Small intestine (tissue), 7 donors: Measurements from ENCODE around the gene MPRIP. TPM values are rescaled to one million over a fixed set of nuclear protein-coding genes. Genes with fewer than 3 reads are reported as not detected.

ENCODE experiments used
- DNase-seq, 2 donors: peaks; one replicate each; pipeline versions ENCODE4 v3.0.0 to v3.0.0-alpha.2; 2013
- FAIRE-seq: peaks from 2 replicates; lab custom pipeline; 2012; peaks lifted over from hg19 to GRCh38; lab: Jason Lieb, UNC
- H3K27ac ChIP-seq, 3 donors: one replicate each; pipeline ENCODE4 v1.5.1; 2013; ENCODE audit warnings: low read length in 2 of 3, mild to moderate bottlenecking in 2 of 3, control low read depth in 1 of 3, inconsistent platforms in 1 of 3, low read depth in 1 of 3, moderate library complexity in 1 of 3
- H3K27me3 ChIP-seq, 3 donors: one replicate each; pipeline ENCODE4 v1.6.1; 2013; ENCODE audit warnings: low read length in 3 of 3, inconsistent platforms in 1 of 3; ENCODE audit not compliant: control insufficient read depth in 3 of 3, insufficient read depth in 3 of 3
- H3K36me3 ChIP-seq, 3 donors: one replicate each; pipeline ENCODE4 v1.6.1; 2013; ENCODE audit warnings: low read length in 3 of 3, inconsistent platforms in 1 of 3, low read depth in 1 of 3, mild to moderate bottlenecking in 1 of 3, moderate library complexity in 1 of 3; ENCODE audit not compliant: control insufficient read depth in 3 of 3, insufficient read depth in 2 of 3
- H3K4me1 ChIP-seq, 3 donors: one replicate each; pipeline ENCODE4 v1.6.1; 2013; ENCODE audit warnings: low read length in 2 of 3, inconsistent platforms in 1 of 3, low read depth in 1 of 3, mild to moderate bottlenecking in 1 of 3, moderate library complexity in 1 of 3; ENCODE audit not compliant: control insufficient read depth in 3 of 3, insufficient read depth in 2 of 3
- H3K4me3 ChIP-seq, 3 donors: one replicate each; pipeline ENCODE4 v1.5.1; 2013; ENCODE audit warnings: low read length in 3 of 3, control low read depth in 1 of 3, inconsistent platforms in 1 of 3, low read depth in 1 of 3, mild to moderate bottlenecking in 1 of 3, moderate library complexity in 1 of 3
- H3K9me3 ChIP-seq, 2 donors: one replicate each; pipeline ENCODE4 v1.6.1; 2013; ENCODE audit warnings: low read depth in 1 of 2, low read length in 1 of 2; ENCODE audit not compliant: control insufficient read depth in 2 of 2, insufficient read depth in 1 of 2
- WGBS, 3 donors: extraction: QIAGEN DNeasy Blood & Tissue Kit; methylation state at CpG; one replicate each; pipeline ENCODE4 v1.1.7; 2013; 5-methylcytosine and 5-hydroxymethylcytosine counted together
- polyA plus RNA-seq, 4 donors: library from polyadenylated mRNA; stranded (reverse) in 3 of 4; unstranded in 1 of 4; fragments of 200-250 nt in 3 of 4; fragments of 120-200 nt in 1 of 4; gene quantifications; one replicate each; pipeline versions ENCODE4 v1.2.1 to v1.2.3, GENCODE V29; 2013
- donor health status: healthy with polysubstance abuse.
- donor health status: control.
- donor health status: control.
- donor health status: Bipolar disorder and iron deficiency.
- donor health status: healthy.

Gene MPRIP
- polyA plus RNA-seq, 4 donors = 98.9 to 233 (median 190) TPM

- Histone ChIP-seq H3K9me3 (peaks cover 0 to 13% of the 10 kb centered on the region in 2 donors), H3K4me1 (peaks cover 16 to 47% (median 19%) of the 10 kb centered on the region in 3 donors), H3K27ac (peak overlapping the region; percentile 21 to 85 (median 77)), H3K4me3 (no peak overlapping the region), H3K36me3 (peaks cover 0 to 45% (median 0%) of the 10 kb centered on the region in 3 donors), H3K27me3 (no peaks in the 10 kb centered on the region)
- no peak for FAIRE-seq
- DNase-seq = peak; percentile 80 to 88
- 50 to 69% (median 61%) methylated on average over 5 of the region's 5 CpGs for WGBS, 3 donors
These were observed 28.7 kb downstream of the MPRIP start for GRCh38 chr17:17070931-17071330.

DNA sequence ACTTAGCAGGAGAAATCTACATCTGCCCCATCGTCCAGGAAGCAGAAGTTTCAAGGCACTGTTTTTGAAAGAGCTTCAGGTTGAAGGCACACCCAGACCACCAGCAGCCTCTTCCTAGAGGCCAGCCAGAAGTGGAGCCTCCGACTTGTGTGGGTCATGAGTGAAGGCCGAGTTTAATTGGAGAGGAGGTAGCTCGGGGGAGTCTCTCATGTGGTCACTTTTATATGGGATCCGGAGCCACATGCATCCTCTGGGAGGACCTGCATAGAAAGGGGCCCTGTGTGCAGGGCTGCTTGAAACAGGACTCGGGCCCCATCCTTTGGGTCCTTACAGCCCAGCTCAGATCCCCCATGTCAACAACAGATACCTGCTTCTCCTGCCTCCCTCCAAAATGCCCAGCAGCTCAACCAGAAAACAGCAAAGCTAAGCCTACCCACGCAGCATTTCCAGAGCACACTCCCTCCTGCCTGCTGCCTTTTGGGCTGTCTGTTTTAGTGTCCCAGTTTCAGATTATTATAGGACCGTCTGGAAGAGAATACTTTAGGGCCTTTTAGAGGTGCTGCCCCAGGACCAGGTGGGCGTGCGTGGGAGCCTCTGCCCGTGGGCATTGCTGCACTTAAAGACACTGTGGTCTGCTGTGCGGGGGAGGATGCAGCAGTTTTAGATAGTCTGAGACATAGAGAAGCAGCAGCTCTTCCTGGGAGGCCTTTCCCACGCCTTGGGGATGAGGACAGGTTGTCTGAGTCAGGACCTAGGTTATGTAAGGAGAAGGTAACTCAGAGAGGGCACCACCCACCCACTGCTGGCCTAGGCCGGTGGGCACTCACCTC, 29.5 kb downstream of the MPRIP start:
- Histone ChIP-seq H3K4me3 (no peak overlapping the region), H3K36me3 (peaks cover 0 to 52% (median 3%) of the 10 kb centered on the region in 3 donors), H3K27ac (peak overlapping the region; percentile 21 to 85 (median 77)), H3K9me3 (peaks cover 0 to 12% of the 10 kb centered on the region in 2 donors), H3K27me3 (no peaks in the 10 kb centered on the region), H3K4me1 (peaks cover 16 to 52% (median 21%) of the 10 kb centered on the region in 3 donors)
- 69 to 77% (median 77%) methylated on average over 14 of the region's 14 CpGs for WGBS, 3 donors
- FAIRE-seq (no peak), DNase-seq (no peak)

- Histone ChIP-seq H3K27ac (no peak overlapping the region), H3K27me3 (no peaks in the 10 kb centered on the region), H3K36me3 (peaks cover 0 to 59% (median 3%) of the 10 kb centered on the region in 3 donors), H3K9me3 (peaks cover 0 to 10% of the 10 kb centered on the region in 2 donors), H3K4me3 (no peak overlapping the region), H3K4me1 (peaks cover 16 to 56% (median 19%) of the 10 kb centered on the region in 3 donors)
- FAIRE-seq = no peak
- no peak for DNase-seq
- WGBS, 3 donors = 93 to 94% (median 94%) methylated on average over 5 of the region's 5 CpGs
These were observed 30.3 kb downstream of the MPRIP start for GRCh38 chr17:17072546-17072945.

DNA sequence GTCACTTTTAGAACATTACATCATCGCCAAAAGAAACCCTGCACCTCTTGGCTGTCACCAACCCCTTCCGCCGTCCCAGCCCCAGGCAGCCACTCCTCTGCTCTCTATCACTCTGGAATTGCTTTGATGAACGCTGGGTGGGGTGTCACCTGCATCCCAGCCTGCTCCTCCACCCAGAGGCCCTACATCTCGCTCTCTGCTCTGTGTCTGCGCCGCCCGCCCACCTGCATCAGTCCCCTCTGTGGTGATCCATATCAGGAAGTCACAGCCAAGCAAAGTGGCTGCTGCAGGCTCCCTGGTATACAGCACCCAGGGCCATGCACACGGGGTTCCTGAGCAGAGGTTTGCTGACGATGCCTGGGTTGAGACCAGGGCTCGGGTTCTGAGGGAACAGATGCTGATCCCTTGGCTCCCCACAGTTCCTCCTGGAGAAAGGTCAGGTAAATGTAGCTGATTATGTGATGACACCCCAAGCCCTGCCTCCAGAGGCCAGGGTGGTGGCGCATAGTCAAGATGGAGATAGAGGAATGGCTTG, 30.8 kb downstream of the MPRIP start:
- H3K4me3 ChIP-seq = no peak overlapping the region
- H3K9me3 ChIP-seq = peaks cover 0 to 10% of the 10 kb centered on the region in 2 donors
- peaks cover 0 to 65% (median 3%) of the 10 kb centered on the region in 3 donors for H3K36me3 ChIP-seq
- FAIRE-seq = no peak
- H3K27ac ChIP-seq = no peak overlapping the region
- 86 to 89% (median 87%) methylated on average over 12 of the region's 12 CpGs for WGBS, 3 donors
- H3K4me1 ChIP-seq = peaks cover 19 to 61% (median 19%) of the 10 kb centered on the region in 3 donors
- DNase-seq = no peak
- no peaks in the 10 kb centered on the region for H3K27me3 ChIP-seq

DNA sequence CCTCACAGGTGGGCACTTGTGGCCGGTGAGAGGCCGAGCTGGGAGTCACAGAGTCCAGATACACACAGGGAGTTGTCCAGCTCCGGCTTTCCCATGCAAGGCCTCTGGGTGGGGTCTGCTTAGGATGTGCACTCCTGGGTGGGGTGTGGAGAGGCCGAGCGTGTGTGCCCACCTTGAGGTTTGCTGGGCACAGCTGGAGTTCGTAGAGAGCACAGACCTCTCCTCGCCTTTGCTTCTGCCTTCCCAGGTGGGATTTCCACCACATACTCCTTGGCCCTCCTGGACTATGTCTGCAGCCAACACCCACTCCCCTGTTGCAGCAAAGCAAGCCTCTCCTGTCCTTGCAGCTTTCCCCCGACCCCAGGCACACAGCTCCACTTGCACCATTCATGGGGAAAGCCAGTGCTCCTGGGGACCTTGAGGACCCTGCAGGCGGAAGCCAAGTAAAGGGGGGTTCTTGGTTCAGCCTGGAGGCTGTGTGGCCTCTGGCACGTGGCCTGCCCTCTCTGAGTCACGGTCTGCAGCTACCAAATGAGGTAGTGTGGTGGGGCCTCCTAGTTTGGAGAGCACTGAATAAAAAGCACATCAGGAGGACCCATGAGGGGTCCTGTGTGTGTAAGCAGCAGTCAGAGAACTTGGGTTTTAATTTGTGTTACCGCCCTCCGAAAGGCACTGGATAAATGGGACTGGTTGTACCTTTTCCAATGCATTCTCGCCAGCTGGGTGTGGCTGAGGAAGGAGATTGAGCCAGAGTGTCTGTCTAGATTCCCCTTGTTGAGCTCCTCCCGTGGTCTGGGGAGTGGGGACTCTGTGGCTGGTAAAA, 31.5 kb downstream of the MPRIP start:
- DNase-seq = no peak
- peaks cover 19 to 68% (median 19%) of the 10 kb centered on the region in 3 donors for H3K4me1 ChIP-seq
- no peak overlapping the region for H3K27ac ChIP-seq
- FAIRE-seq = no peak
- H3K4me3 ChIP-seq = no peak overlapping the region
- WGBS, 3 donors = 80 to 86% (median 86%) methylated on average over 15 of the region's 15 CpGs
- H3K9me3 ChIP-seq = peaks cover 0 to 10% of the 10 kb centered on the region in 2 donors
- peaks cover 0 to 70% (median 3%) of the 10 kb centered on the region in 3 donors for H3K36me3 ChIP-seq
- no peaks in the 10 kb centered on the region for H3K27me3 ChIP-seq

GRCh38 chr17:17075125-17075781, 33.0 kb downstream of the MPRIP start:
- no peaks in the 10 kb centered on the region for H3K27me3 ChIP-seq
- peaks cover 24 to 83% (median 28%) of the 10 kb centered on the region in 3 donors for H3K4me1 ChIP-seq
- H3K27ac ChIP-seq = peak overlapping the region in 1 of 3 donors; percentile 47
- DNase-seq = no peak
- no peak for FAIRE-seq
- no peak overlapping the region for H3K4me3 ChIP-seq
- H3K9me3 ChIP-seq = peaks cover 0 to 7% of the 10 kb centered on the region in 2 donors
- WGBS, 3 donors = 62 to 82% (median 78%) methylated on average over 11 of the region's 11 CpGs
- H3K36me3 ChIP-seq = peaks cover 0 to 82% (median 3%) of the 10 kb centered on the region in 3 donors

DNA sequence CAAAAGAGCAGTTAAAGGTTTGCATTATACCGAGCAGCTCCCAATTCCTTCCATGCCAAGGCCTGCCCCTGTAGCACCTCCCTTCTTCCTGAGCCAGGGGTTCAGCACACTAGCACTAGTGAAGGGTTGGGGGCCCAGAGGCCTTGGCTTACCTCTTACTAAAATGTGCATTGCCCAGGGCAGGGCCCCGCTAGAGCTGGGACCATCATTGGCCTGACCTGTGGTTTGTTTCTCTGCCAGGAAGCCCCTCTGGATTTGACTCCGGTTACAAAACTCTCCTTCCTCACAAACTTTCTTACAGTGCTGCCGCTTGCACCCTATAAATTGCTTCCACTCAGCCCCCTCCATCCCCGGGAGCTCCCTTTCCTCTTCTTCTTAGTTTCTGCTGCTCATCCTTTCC, 33.8 kb downstream of the MPRIP start:
- H3K4me1 ChIP-seq = peaks cover 23 to 83% (median 31%) of the 10 kb centered on the region in 3 donors
- no peak overlapping the region for H3K4me3 ChIP-seq
- H3K36me3 ChIP-seq = peaks cover 0 to 86% (median 3%) of the 10 kb centered on the region in 3 donors
- no peaks in the 10 kb centered on the region for H3K9me3 ChIP-seq
- peak overlapping the region in 1 of 3 donors; percentile 47 for H3K27ac ChIP-seq
- DNase-seq (no peak), FAIRE-seq (no peak)
- WGBS, 3 donors = 86 to 100% (median 91%) methylated on average over 5 of the region's 5 CpGs
- H3K27me3 ChIP-seq = no peaks in the 10 kb centered on the region
